PC-3 (cell line): Measurements from ENCODE around the gene KSR2.

ENCODE experiments used
- CTCF ChIP-seq: fragments of 300-600 bp; sonication (generic); conservative IDR thresholded peaks from 2 replicates; pipeline ENCODE4 v1.5.1; 2017; ENCODE audit warnings: antibody characterized with exemption, low read depth, mild to moderate bottlenecking, low read length
- EZH2 ChIP-seq: fragments of 300-600 bp; sonication (generic); IDR thresholded peaks from one replicate; pipeline ENCODE4 v1.6.1; 2017; ENCODE audit warnings: antibody characterized with exemption, mild to moderate bottlenecking, low read length; ENCODE audit not compliant: unreplicated experiment
- EZH2phosphoT487 ChIP-seq: fragments of 300-600 bp; sonication (generic); IDR thresholded peaks from 2 replicates; pipeline ENCODE4 v1.6.1; 2018; ENCODE audit warnings: mild to moderate bottlenecking, antibody characterized with exemption, low read length, borderline replicate concordance

DNA sequence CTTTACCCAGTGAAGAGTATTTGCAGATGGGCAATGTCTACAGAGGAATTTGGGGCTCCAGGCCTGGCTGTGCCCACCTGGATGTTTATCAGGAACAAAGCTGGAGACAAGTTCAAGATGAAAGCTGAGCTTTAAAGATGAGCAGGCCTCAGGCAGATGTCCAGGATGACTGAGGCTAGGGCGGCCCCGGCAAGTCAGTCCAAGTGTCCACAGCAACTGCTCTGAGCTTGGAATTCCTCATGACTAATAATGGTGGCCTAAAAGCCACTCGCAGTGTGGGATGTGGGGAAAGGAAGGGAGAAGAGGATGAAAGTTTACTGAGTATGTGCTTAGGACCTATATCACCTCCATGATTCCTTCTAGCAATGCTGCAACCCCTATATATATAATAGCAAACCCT, 479.1 kb downstream of the KSR2 start:
- TF ChIP-seq EZH2 (no peak), CTCF (no peak), EZH2phosphoT487 (no peak)
